ENCODE results near the gene H1-8. TPM values are rescaled to one million over a fixed set of nuclear protein-coding genes. Genes with fewer than 3 reads are reported as not detected.

H1-8 gene
- total and polyA plus RNA-seq, 2 experiments from 2014 or later, result not detected

DNA sequence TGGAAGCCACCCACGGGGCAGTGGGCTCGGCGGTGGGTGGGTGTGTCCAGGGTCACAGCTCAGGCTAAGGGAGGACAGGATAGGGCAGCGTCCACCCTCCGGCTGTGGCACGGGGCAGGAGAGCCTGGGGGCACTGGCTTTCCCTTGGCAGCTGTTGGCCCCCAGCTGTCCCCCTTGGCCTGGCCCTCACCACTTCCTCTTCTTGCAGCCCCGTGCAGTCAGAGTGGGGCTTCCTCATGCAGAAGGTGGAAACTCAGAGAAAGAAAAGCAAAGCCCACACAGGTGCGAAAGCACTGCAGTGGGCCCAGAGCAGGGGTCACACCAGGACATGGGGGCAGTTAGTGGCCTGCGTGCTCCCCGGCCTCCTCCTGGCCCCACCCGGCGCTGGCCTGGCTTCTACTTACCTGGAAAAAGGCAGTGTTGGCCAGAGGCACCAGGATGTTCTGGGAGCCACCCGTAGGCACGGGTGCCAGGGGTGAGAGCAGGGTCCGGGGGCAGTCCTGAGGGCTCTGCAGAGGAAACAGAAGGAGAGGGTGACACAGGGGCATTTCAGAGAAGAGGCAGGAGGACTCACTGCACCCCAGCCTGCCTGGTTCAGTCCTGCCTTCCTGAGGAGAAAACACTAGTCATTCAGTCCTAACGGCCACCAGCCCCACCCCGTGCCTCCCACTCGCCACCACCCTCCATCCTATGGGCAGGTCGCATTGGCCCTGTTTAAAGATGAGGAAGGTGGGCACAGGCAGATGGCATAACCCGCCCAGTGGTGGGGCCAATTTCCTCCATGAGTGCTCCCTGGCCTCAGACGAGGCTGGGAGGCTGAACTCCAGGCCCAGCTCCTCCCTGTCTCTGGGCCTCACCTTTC lies 35.2 kb downstream of the H1-8 start:
- 92% methylated on average over 21 of the region's 21 CpGs for WGBS (ENCODE audit: low lambda C conversion rate, missing lambda C conversion rate)
- no peak for DNase-seq (ENCODE audit: low spot score)

DNA sequence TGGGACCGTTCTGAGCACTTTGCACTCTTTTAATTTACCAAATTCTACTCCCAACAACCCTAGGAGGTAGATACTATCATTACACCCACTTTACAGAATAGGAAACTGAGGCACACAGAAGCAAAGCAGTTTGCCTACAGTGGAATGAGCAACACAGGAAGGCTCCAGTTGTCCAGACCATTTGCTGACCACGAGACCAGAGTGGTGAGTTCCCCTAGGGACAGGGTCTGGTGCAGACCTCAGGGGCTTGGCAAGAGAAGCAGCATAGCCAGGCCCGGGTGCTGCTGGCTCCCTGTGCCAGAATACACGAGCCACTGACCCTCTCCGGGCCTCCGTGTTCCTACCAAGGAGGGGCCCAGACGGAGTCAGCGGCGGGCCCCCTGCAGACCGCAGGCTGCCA lies 37.0 kb downstream of the H1-8 start:
- no peaks in the 10 kb centered on the region for H3K79me2 ChIP-seq
- H3K9me3 ChIP-seq (ENCODE audit: low read depth), result no peaks in the 10 kb centered on the region
- no peaks in the 10 kb centered on the region for H3K9me2 ChIP-seq (replicated peaks; ENCODE audit: insufficient read depth)
- H3K4me1 ChIP-seq (ENCODE audit: insufficient read depth), result no peaks in the 10 kb centered on the region
- H3K4me2 ChIP-seq, result no peak overlapping the region
- no peaks in the 10 kb centered on the region for H3K36me3 ChIP-seq (replicated peaks; ENCODE audit: insufficient read depth, low read depth)
- H2AFZ ChIP-seq, result no peak overlapping the region
- WGBS (ENCODE audit: low lambda C conversion rate, missing lambda C conversion rate), result 96% methylated on average over 9 of the region's 10 CpGs
- no peaks in the 10 kb centered on the region for H3K27me3 ChIP-seq
- no peak overlapping the region for H3K27ac ChIP-seq
- DNase-seq (ENCODE audit: low spot score), result no peak
- no peaks in the 10 kb centered on the region for H4K20me1 ChIP-seq (ENCODE audit: insufficient read depth, poor library complexity, severe bottlenecking)
- TF ChIP-seq EZH2 (IDR thresholded peaks at IDR 0.05; ENCODE audit: borderline replicate concordance), result no peak
- no peak for TF ChIP-seq EZH2phosphoT487 (IDR thresholded peaks at IDR 0.05; ENCODE audit: low read depth, severe bottlenecking, unreplicated experiment)
- no peak for TF ChIP-seq CTCF (IDR thresholded peaks at IDR 0.05; ENCODE audit: poor library complexity)
- no peak overlapping the region for H3K4me3 ChIP-seq

More for the DNA sequence above, 35.2 kb downstream of the H1-8 start:
- Histone ChIP-seq H2AFZ (no peak overlapping the region), H3K79me2 (no peaks in the 10 kb centered on the region), H3K4me2 (no peak overlapping the region), H3K9me2 (replicated peaks; ENCODE audit: insufficient read depth) (no peaks in the 10 kb centered on the region), H3K4me3 (no peak overlapping the region), H3K27ac (no peak overlapping the region), H3K27me3 (no peaks in the 10 kb centered on the region), H3K9me3 (ENCODE audit: low read depth) (no peaks in the 10 kb centered on the region), H4K20me1 (ENCODE audit: insufficient read depth, poor library complexity, severe bottlenecking) (no peaks in the 10 kb centered on the region), H3K36me3 (replicated peaks; ENCODE audit: insufficient read depth, low read depth) (no peaks in the 10 kb centered on the region), H3K4me1 (ENCODE audit: insufficient read depth) (no peaks in the 10 kb centered on the region)
- TF ChIP-seq EZH2phosphoT487 (IDR thresholded peaks at IDR 0.05; ENCODE audit: low read depth, severe bottlenecking, unreplicated experiment), result no peak
- no peak for TF ChIP-seq EZH2 (IDR thresholded peaks at IDR 0.05; ENCODE audit: borderline replicate concordance)
- no peak for TF ChIP-seq CTCF (IDR thresholded peaks at IDR 0.05; ENCODE audit: poor library complexity)

DNA sequence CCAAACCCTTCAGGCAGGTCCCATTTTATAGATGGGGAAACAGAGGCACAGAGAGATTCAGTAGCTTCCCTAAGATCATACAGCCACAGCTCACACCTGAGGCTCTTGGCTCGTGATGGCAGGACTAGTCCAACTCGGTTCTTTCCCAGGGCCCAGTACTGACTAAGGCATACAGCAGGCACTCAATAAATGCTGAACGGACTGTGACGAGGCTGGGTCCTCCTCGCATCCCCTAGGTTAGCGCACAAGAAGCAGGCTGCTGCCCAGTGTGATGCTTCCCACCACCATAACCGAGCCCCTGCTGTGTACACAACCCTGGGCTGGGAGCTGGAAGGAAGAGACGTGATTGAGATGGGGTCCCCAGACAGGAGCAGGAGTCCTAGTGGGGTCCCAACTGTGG lies 38.6 kb downstream of the H1-8 start:
- 82% methylated on average over 8 of the region's 8 CpGs for WGBS (ENCODE audit: low lambda C conversion rate, missing lambda C conversion rate)
- Histone ChIP-seq H3K9me3 (ENCODE audit: low read depth) (no peaks in the 10 kb centered on the region), H3K27me3 (no peaks in the 10 kb centered on the region), H3K4me2 (no peak overlapping the region), H3K4me3 (no peak overlapping the region), H3K36me3 (replicated peaks; ENCODE audit: insufficient read depth, low read depth) (no peaks in the 10 kb centered on the region), H3K9me2 (replicated peaks; ENCODE audit: insufficient read depth) (no peaks in the 10 kb centered on the region), H3K79me2 (no peaks in the 10 kb centered on the region), H3K4me1 (ENCODE audit: insufficient read depth) (no peaks in the 10 kb centered on the region), H4K20me1 (ENCODE audit: insufficient read depth, poor library complexity, severe bottlenecking) (no peaks in the 10 kb centered on the region), H2AFZ (no peak overlapping the region), H3K27ac (no peak overlapping the region)
- DNase-seq (ENCODE audit: low spot score), result no peak
- no peak for TF ChIP-seq EZH2phosphoT487 (IDR thresholded peaks at IDR 0.05; ENCODE audit: low read depth, severe bottlenecking, unreplicated experiment)
- TF ChIP-seq EZH2 (IDR thresholded peaks at IDR 0.05; ENCODE audit: borderline replicate concordance), result no peak
- TF ChIP-seq CTCF (IDR thresholded peaks at IDR 0.05; ENCODE audit: poor library complexity), result no peak

All from hepatocyte (in vitro differentiated cells).